ENCODE results near the gene RRP1.

RRP1 gene

DNA sequence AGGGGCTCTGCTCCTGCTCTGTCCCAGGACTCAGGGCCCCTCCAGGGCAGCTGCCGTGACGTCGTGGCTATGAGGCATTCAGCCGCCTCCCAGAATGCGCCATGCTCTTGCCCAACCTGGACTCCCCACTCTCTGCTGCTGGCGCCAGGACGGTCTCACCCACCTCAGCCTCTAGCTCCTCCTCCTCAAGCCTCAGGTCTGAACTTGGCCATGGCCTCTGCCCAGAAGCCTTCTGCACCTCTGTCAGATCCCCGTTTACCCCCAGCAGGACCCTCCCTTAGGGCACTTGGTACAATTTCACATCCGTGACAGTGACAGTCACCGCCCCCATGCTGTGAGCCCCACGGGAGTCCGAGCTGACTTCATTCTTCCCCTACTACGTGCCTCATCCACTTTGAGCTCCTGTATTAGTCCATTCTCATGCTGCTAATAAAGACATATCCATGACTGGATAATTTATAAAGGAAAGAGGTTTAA is 18.1 kb upstream of the RRP1 start:
- TF ChIP-seq, protein P1, sequence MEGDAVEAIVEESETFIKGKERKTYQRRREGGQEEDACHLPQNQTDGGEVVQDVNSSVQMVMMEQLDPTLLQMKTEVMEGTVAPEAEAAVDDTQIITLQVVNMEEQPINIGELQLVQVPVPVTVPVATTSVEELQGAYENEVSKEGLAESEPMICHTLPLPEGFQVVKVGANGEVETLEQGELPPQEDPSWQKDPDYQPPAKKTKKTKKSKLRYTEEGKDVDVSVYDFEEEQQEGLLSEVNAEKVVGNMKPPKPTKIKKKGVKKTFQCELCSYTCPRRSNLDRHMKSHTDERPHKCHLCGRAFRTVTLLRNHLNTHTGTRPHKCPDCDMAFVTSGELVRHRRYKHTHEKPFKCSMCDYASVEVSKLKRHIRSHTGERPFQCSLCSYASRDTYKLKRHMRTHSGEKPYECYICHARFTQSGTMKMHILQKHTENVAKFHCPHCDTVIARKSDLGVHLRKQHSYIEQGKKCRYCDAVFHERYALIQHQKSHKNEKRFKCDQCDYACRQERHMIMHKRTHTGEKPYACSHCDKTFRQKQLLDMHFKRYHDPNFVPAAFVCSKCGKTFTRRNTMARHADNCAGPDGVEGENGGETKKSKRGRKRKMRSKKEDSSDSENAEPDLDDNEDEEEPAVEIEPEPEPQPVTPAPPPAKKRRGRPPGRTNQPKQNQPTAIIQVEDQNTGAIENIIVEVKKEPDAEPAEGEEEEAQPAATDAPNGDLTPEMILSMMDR (IDR thresholded peaks at IDR 0.05; ENCODE audit: control insufficient read depth, extremely low read depth, insufficient read depth), result no peak
- no peak overlapping the region for H3K4me3 ChIP-seq (ENCODE audit: low read depth, low read length)

DNA sequence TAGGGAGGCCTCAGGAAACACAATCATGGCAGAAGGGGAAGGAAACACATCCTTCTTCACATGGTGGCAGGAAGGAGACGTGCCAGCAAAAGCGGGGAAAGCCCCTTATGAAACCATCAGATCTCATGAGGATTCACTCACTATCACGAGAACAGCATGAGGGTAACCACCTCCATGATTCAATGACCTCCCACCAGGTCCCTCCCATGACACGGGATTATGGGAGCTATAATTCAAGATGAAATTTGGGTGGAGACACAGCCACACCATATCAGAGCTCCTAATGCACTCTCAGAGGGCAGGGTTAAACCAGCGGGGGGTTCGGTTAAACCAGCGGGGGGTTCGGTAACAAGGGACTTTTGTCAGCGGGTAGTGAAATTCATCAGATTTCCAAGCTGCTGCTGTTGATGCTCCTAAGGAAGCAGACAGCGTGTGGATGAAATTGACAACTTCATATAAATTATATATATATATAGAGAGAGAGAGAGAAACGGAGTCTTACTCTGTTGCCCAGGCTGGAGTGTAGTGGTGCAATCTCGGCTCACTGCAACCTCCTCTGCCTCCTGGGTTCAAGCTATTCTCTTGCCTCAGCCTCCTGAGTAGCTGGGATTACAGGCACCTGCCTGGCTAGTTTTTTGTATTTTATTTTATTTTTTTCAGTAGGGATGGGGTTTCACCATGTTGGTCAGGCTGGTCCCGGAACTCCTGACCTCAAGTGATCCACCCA is 17.5 kb upstream of the RRP1 start:
- no peak for DNase-seq (ENCODE audit: low read depth)
- TF ChIP-seq, protein P1 (IDR thresholded peaks at IDR 0.05; ENCODE audit: control insufficient read depth, extremely low read depth, insufficient read depth), result no peak
- no peak overlapping the region for H3K4me3 ChIP-seq (ENCODE audit: low read depth, low read length)

More for the DNA sequence above, 18.1 kb upstream of the RRP1 start:
- no peak for DNase-seq (ENCODE audit: low read depth)

DNA sequence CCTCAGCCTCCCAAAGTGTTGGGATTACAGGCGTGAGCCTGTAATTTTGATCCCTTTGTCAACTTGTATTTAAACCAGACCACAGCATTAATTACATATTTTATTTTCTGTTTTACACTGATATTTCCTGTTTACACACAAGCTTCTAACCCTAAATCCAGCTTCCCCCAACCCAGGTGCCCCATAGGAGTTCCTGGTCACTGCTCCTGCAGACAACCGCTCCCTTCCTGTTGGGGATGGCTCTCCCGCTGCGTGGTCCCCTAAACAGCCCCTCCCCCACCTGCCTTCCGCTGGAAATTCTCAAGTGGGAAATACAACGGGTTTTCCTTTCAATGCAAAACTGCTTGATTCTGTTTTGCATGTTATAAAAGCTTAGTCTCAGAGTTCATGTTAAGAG is 17.0 kb upstream of the RRP1 start:
- TF ChIP-seq, protein P1 (IDR thresholded peaks at IDR 0.05; ENCODE audit: control insufficient read depth, extremely low read depth, insufficient read depth), result no peak
- DNase-seq (ENCODE audit: low read depth), result no peak
- H3K4me3 ChIP-seq (ENCODE audit: low read depth, low read length), result no peak overlapping the region

- no peak overlapping the region for H3K4me3 ChIP-seq (ENCODE audit: low read depth, low read length)
- TF ChIP-seq, protein P1 (IDR thresholded peaks at IDR 0.05; ENCODE audit: control insufficient read depth, extremely low read depth, insufficient read depth), result no peak
These were observed 15.2 kb upstream of the RRP1 start for GRCh38 chr21:43774163-43774562.

DNA sequence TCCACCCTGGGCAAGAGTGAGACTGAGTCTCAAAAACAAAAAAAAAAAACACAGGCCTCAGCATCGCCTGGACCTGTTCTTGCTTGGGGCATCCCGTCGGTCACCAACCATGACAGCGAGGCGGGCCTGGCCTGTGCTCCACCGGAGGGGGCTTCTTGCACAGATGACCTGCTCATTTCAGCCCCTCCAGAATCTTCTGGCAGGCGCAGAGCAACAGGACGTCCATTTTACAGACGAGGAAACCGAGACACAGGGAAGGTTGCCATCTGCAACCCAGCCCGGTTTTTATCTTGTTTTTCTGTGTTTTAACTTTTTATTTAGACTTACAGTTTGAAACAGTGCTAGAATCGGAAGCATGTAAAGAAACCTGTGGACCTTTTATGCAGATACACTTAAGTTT is 14.2 kb upstream of the RRP1 start:
- TF ChIP-seq, protein P1 (IDR thresholded peaks at IDR 0.05; ENCODE audit: control insufficient read depth, extremely low read depth, insufficient read depth), result no peak
- H3K4me3 ChIP-seq (ENCODE audit: low read depth, low read length), result peak overlapping the region; percentile 85
- DNase-seq (ENCODE audit: low read depth), result no peak

More at GRCh38 chr21:43774163-43774562, 15.2 kb upstream of the RRP1 start:
- no peak for DNase-seq (ENCODE audit: low read depth)

DNA sequence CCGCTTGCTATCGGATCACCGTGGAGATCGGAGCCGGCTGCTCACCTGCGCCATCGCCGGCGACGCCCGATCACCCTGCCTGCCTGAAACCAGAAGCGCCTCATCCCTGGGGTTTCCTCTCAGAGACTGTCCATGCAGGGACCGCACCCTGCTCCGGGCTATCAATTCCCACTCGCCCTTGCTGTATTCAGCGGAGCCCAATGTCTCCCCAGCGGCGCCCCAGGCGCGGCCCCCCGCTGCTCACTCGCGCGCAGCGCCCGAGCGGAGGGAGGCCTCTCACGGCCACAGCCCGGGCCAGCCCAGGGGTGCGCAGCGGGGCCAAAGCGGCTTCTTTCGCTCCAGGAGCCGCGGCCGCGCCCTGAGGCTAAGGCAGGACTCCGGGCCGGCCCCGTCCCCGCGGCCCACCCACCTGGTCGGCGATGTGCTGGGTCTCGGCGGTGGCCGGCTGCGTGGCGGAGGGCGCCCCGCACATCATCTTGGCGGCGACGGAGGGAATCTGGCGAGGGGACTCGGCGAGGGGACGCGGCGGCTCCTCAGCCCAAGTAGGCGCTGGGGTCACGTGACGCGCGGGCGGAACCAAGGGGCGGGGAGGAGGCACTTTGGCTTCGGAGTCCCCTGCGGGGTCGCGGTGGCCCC is 13.5 kb upstream of the RRP1 start, which contains the start of gene CSTB:
Gene CSTB, minus strand, starts transcription at position 514 of the 636 bp plus-strand sequence. Its CDS starts 39 bp downstream, at position 475.
- no peak for DNase-seq (ENCODE audit: low read depth)
- peak within 1 kb of the TSS; percentile 85 for H3K4me3 ChIP-seq (ENCODE audit: low read depth, low read length)
- TF ChIP-seq, protein P1 (IDR thresholded peaks at IDR 0.05; ENCODE audit: control insufficient read depth, extremely low read depth, insufficient read depth), result peak; percentile 21; the same call in 1 of the 2 replicates

All from LNCaP clone FGC (cell line).